DMS79 treated with DMSO at 0.1 percent for 48 hours (cell line): ENCODE data around the gene LARP4B.

Experiments
- DNase-seq: peaks from one replicate; lab custom pipeline; 2025; lab: John Stamatoyannopoulos, UW

LARP4B gene

GRCh38 chr10:931326-932318 is at the start of gene LARP4B:
TSS of gene LARP4B (minus strand) at chr10:931705. CDS start at chr10:885721, 45,984 bp downstream.
- peak; percentile 72 for DNase-seq

GRCh38 chr10:980468-981093 is 49.1 kb upstream of the LARP4B start:
- DNase-seq = no peak

GRCh38 chr10:978826-979421 is 47.4 kb upstream of the LARP4B start:
- no peak for DNase-seq

GRCh38 chr10:976316-976715 is 44.8 kb upstream of the LARP4B start:
- no peak for DNase-seq

- DNase-seq = no peak
Observed at GRCh38 chr10:974785-975074, 43.2 kb upstream of the LARP4B start.

GRCh38 chr10:974038-974784 is 42.7 kb upstream of the LARP4B start:
- peak; percentile 74 for DNase-seq

- no peak for DNase-seq
Observed at GRCh38 chr10:972763-973162, 41.3 kb upstream of the LARP4B start.

GRCh38 chr10:971613-972012 is 40.1 kb upstream of the LARP4B start:
- DNase-seq = no peak

- DNase-seq = peak; percentile 55
Observed at GRCh38 chr10:971150-971542, 39.6 kb upstream of the LARP4B start.

- DNase-seq = peak; percentile 87
Observed at GRCh38 chr10:970311-971149, 39.0 kb upstream of the LARP4B start.

GRCh38 chr10:969473-970150 is 38.1 kb upstream of the LARP4B start:
- DNase-seq = no peak

GRCh38 chr10:968546-969199 is 37.2 kb upstream of the LARP4B start:
- DNase-seq = no peak

- no peak for DNase-seq
Observed at GRCh38 chr10:966466-967235, 35.1 kb upstream of the LARP4B start.

GRCh38 chr10:964988-965417 is 33.5 kb upstream of the LARP4B start:
- DNase-seq = no peak

- DNase-seq = no peak
Observed at GRCh38 chr10:964321-964987, 32.9 kb upstream of the LARP4B start.

- no peak for DNase-seq
Observed at GRCh38 chr10:963655-964054, 32.1 kb upstream of the LARP4B start.

- no peak for DNase-seq
Observed at GRCh38 chr10:963186-963585, 31.7 kb upstream of the LARP4B start.

GRCh38 chr10:962342-962741 is 30.8 kb upstream of the LARP4B start:
- no peak for DNase-seq

- no peak for DNase-seq
Observed at GRCh38 chr10:958856-959255, 27.4 kb upstream of the LARP4B start.
